ENCODE measurements around the gene RPRD1B.
A peak's percentile ranks its signal among the peaks of the same experiment; 100 is the strongest.
"Not testable (repeated sequence)": the region's sequence is repeated elsewhere in the genome, so short reads cannot be mapped to it uniquely, and the experiment has no call there.

- 0 out of 2 replicates have a peak, but pooled peaks have one; percentile 9 for TF ChIP-seq FOSL2 (IDR thresholded peaks at IDR 0.05; ENCODE audit: borderline replicate concordance, low read depth)
- TF ChIP-seq CHD2 (IDR thresholded peaks at IDR 0.05; ENCODE audit: low read length, partially characterized antibody); MXI1 (IDR thresholded peaks at IDR 0.05; ENCODE audit: low read depth, low read length); CTCF (IDR thresholded peaks at IDR 0.05); JUND (IDR thresholded peaks at IDR 0.05); POLR2AphosphoS5 (IDR thresholded peaks at IDR 0.05; ENCODE audit: low read depth, low read length); SIN3A (IDR thresholded peaks at IDR 0.05; ENCODE audit: borderline replicate concordance, low read depth, low read length); NRF1 (IDR thresholded peaks at IDR 0.05; ENCODE audit: low read depth, low read length); RAD21 (IDR thresholded peaks at IDR 0.05; ENCODE audit: low read length); NFIC (IDR thresholded peaks at IDR 0.05; ENCODE audit: borderline replicate concordance): not testable (repeated sequence)
These were observed 68.7 kb downstream of the RPRD1B start for GRCh38 chr20:38102206-38102605.
